Measurements from ENCODE around the gene ZNF829.

Gene ZNF829

GRCh38 chr19:36915992-36916830 is at the start of gene ZNF829, which contains the start of gene ZNF568:
Gene ZNF829, minus strand, starts transcription at chr19:36916291. Its CDS starts 1,124 bp downstream, at chr19:36915167.
Gene ZNF568, plus strand, starts transcription at chr19:36916332. Its CDS starts 6,439 bp downstream, at chr19:36922771.
- FAIRE-seq = no peak

- FAIRE-seq = no peak
Observed at GRCh38 chr19:36963280-36963679, 47.2 kb upstream of the ZNF829 start.

DNA sequence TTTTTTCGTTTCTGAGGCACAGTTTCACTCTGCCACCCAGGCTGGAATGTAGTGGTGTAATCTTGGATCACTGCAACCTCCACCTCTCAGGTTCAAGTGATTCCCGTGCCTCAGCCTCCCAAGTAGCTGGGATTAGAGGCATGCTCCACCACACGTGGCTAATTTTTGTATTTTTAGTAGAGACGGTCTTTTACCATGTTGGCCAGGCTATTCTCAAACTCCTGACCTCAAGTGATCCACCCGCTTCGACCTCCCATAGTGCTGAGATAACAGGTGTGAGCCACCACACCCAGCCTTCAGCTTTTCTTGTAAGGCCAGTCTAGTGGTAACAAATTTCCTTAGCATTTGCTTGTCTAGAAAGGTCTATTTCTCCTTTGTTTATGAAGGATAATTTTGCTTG is 46.3 kb upstream of the ZNF829 start:
- FAIRE-seq = no peak

DNA sequence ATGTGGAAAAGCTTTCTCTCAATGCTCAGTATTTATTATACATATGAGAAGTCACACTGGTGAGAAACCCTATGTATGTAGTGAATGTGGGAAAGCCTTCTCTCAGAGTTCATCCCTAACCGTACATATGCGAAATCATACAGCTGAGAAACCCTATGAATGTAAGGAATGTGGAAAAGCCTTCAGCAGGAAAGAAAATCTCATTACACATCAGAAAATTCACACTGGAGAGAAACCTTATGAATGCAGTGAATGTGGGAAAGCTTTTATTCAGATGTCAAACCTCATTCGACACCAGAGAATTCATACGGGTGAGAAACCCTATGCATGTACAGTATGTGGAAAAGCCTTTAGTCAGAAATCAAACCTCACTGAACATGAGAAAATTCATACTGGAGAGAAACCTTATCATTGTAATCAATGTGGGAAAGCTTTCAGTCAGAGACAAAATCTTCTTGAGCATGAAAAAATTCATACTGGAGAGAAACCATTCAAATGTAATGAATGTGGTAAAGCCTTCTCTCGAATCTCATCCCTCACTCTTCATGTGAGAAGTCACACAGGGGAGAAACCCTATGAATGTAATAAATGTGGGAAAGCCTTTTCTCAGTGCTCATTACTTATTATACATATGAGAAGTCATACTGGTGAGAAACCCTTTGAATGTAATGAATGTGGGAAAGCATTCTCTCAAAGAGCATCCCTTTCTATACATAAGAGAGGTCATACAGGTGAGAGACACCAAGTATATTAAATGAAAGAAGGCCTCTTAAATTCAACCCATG is 34.4 kb upstream of the ZNF829 start:
- FAIRE-seq = no peak

DNA sequence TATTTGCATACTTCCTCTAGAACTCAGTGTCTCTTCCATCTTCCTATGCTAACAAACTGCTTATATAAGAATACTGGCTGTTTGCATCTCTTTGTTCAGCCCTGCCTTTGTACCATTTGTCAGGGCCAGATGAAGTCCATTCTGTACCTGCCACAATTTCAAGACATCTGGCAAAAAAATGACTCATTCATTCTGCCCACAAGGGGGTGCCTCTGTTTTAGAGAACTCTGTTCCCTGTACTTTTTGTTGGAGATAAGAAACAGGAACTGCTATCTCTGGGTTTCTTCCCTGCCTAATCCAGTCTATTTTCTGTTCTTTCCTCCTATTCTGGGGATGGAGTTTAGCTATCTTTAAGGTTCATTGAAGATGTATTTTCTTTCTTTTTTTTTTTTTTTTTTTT is 23.1 kb upstream of the ZNF829 start:
- FAIRE-seq = no peak

GRCh38 chr19:36931684-36932083 is 15.6 kb upstream of the ZNF829 start:
- FAIRE-seq = no peak

DNA sequence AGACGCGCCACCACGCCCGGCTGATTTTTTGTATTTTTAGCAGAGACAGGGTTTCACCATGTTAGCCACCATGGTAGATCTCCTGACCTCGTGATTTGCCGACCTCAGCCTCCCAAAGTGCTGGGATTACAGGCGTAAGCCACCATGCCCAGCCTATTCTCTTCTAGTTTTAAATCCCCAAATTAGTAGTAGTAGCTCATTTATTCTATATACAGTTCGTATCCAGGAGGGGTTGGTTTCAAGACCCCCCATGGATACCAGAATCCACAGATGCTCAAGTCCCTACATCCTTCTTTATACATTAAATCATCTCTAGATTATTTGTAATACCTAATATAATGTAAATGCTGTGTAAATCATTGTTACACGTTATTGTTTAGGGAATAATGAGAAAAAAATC is 2.0 kb upstream of the ZNF829 start:
- FAIRE-seq = no peak

GRCh38 chr19:36916991-36917390 is 900 bp upstream of the ZNF829 start:
- FAIRE-seq = no peak

DNA sequence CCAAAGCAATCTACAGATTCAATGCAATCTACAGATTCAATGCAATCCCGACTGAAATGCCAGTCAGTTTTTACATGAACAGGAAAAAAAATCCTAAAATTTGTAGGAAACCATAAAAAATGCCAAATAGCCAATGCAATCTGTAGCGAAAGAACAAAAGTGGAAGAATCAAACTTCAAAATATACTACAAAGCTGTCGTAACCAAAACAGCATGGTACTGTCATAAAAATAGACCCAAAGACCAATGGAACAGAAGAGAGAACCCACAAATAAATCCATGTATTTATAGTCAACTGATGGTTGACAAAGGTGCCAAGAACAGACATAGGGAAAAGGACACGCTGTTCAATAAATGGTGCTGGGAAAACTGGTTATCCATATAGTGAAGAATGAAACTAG is 17.7 kb downstream of the ZNF829 start:
- no peak for FAIRE-seq

DNA sequence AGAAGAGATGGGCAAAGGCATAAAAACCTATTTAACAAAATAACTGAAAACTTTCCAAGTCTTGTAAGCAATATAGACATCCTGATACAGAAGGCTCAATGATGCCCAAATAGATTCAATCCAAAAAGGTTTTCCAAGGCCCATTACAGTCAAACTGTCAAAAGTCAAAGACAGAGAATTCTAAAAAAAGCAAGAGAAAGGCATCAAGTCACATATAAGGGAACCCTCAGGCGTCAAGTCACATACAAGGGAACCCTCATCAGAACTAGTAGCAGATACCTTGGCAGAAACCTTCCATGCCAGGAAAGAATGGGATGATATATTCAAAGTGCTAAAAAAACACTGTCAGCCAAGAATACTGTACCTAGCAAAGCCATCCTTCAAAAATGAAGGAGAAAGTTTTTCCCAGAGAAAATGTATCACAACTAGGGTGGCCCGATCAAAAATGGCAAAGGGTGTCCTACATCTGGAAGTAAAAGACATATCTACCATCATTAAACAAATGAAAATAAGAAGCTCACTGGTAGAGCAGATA is 21.2 kb downstream of the ZNF829 start:
- no peak for FAIRE-seq

- FAIRE-seq = no peak
Observed at GRCh38 chr19:36891768-36892357, 24.2 kb downstream of the ZNF829 start.

GRCh38 chr19:36876993-36877938 is 38.8 kb downstream of the ZNF829 start:
- FAIRE-seq = no peak

DNA sequence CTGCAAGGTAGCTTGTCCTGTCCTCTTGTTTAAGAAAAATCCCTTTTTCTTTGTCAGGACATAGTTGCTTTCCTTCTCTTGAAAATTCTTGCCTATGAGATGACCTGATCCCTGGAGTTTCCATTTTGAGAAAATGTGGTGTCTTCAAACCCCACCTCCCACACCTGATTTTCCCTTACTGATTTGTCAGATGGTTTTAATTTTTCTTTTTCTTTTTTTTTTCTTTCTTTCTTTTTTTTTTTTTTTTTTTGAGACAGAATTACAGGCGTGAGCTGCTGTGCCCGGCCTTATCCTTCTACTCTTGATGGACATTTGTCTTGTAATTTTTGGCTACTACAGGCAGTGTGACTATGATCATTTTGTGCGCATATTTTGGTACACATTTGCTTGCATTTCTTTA is 64.2 kb downstream of the ZNF829 start:
- FAIRE-seq = no peak

DNA sequence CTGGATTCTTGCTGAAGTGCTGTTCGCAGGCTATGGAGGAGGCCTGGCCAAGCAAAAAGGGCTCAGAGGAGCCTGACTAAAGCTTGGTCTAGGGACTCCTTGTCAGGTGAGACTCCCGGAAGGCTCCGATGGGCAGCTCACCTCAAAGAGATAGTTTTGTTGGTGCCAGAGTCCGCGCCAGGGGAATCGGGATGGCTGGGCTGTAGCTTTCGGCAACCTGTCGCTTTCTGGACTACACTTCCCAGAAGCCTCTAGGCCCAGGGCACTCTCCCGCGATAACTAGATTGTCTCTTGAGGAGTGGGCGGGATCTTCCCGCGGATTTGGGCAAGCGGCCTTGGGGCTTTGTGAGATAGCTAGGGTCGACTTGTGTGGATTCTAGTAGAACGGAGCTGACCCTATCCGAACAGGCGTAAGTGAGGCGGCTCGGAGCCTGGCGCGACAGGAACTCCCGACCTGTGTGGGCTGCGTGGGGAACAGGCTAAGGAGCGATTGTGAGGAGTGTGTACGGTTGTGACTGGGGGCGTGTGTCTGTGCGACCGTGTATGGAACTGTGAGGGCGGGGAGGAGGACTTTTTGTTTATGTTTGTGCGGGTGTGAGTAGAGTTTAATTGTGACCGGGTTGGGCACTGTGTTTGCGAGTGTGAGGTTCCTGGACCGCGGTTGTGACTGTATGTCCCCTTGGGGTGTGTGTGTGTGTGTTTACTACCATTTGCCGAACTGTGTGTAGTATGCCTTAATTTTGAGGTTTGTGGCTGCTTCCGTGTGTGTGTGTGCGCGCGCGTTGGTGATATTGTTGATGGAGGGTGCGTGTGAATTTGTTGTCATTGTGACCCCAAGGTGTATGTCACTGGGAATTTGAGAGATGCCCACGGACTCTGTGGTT is 65.3 kb downstream of the ZNF829 start, which contains the start of gene ZNF345:
Gene ZNF345 (plus strand): TSS at position 318 of the 884 bp plus-strand sequence. CDS start 25,955 bp downstream, outside the sequence.
- FAIRE-seq = no peak

- no peak for FAIRE-seq
Observed at GRCh38 chr19:36849701-36850558, 66.2 kb downstream of the ZNF829 start.

DNA sequence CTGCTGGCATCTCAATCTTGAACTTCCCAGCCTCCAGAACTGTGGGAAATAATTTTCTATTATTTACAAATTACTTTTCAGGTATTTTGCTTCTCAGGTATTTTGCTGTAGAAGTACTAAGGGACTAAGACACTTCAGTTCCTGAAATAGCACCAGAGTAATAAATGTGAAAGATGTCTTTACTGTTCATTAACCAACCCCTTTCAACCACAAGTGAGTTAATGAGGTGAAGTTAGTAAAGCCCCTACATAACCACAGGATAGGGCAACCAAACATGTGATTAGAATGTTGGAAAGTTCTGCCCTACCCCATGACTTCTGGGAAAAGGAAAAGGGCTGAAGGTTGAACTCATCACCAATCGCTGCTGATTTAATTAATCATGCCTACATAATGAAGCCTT is 68.1 kb downstream of the ZNF829 start:
- no peak for FAIRE-seq

DNA sequence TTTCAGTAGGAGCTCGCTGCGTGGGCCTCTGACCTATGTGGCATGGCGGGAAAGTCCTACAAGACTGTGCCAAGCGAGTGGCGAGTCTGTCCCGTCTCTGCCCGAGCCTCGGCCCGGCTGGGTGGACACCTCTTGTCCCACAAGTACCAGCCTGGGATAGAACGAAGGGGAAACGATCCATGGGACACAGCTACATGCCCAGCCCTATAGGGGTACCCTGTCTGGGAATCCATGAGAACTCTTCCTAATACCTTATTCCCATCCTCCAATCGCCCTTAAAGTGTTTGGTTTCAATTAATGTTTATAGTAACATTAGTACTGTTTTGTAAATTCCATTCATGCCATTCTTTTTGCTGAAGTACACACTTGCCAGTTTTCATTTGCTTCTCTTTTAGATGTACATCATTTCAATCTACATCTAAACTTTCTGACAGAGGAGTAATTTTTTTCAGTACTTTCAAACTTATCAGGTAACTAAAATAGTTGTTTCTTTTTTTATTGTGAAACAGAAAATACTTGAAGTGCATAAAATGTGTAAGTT is 77.2 kb downstream of the ZNF829 start:
- no peak for FAIRE-seq
